Prostate gland (tissue), 2 donors: Measurements from ENCODE around the gene TMEM233.

ENCODE experiments used
- POLR2AphosphoS5 ChIP-seq: sonication (generic); formaldehyde crosslinking; IDR thresholded peaks from one replicate; pipeline ENCODE4 v1.6.1; 2017; ENCODE audit warnings: antibody characterized with exemption
- TF ChIP-seq, protein P1 (sequence below), 4 experiments: fragments of 200-600 bp in 2 of 4; fragments of 450-650 bp in 2 of 4; sonication (generic) in 2 of 4; IDR thresholded peaks; 1 replicate in 3 of 4; 2 replicates in 1 of 4; pipeline ENCODE4 v1.5.1; 2016 to 2019; ENCODE audit warnings: antibody characterized with exemption in 4 of 4, mild to moderate bottlenecking in 2 of 4, moderate library complexity in 2 of 4

DNA sequence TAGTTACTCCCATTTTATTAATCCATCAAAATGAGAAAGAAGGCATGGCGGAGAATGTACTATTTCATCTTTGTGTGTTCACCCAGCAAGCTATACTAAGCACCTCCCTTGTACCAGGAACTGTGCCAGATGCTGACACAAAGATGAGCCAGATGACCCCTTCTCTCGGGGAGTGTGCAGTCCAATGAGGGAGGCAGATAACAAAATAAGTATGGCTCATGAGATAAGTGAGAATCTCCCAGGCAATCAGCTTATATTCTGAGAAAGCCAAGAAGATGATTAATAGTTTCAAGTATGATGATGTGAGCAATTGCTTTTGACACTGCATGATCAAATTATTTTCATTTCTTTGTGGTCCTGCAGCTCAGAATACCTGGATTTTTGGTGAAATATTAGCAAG lies 1.3 kb upstream of the TMEM233 start:
- TF ChIP-seq, protein P1, sequence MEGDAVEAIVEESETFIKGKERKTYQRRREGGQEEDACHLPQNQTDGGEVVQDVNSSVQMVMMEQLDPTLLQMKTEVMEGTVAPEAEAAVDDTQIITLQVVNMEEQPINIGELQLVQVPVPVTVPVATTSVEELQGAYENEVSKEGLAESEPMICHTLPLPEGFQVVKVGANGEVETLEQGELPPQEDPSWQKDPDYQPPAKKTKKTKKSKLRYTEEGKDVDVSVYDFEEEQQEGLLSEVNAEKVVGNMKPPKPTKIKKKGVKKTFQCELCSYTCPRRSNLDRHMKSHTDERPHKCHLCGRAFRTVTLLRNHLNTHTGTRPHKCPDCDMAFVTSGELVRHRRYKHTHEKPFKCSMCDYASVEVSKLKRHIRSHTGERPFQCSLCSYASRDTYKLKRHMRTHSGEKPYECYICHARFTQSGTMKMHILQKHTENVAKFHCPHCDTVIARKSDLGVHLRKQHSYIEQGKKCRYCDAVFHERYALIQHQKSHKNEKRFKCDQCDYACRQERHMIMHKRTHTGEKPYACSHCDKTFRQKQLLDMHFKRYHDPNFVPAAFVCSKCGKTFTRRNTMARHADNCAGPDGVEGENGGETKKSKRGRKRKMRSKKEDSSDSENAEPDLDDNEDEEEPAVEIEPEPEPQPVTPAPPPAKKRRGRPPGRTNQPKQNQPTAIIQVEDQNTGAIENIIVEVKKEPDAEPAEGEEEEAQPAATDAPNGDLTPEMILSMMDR (IDR thresholded peaks at IDR 0.05) = no peak
- no peak for TF ChIP-seq POLR2AphosphoS5
